Inferior parietal cortex (tissue), 1 donor: ENCODE data around the gene PTCD3.

Source experiments
- DNase-seq: peaks from one replicate; pipeline ENCODE4 v3.0.0-alpha.2; 2016; ENCODE audit errors: extremely low spot score

The PTCD3 gene

GRCh38 chr2:86143926-86144685 is 38.1 kb downstream of the PTCD3 start:
- DNase-seq = no peak

DNA sequence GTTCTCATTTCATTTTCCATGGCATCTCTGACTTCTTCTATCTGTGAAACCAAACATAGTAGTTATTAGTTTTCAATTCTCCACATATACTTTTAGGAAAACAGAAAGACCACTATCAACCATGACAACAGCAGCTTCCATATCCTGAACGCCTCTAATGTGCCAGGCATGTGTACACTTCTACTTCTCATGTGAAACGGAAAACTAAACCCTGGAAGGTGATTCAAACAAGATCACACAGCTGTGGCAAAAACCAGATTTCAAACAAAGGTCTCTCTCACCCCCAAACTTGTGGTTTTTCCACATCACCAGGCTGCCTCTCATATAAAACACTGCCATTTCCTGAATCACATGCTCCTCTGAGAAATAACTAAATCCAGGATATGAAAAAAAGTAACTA is 41.8 kb downstream of the PTCD3 start:
- no peak for DNase-seq

DNA sequence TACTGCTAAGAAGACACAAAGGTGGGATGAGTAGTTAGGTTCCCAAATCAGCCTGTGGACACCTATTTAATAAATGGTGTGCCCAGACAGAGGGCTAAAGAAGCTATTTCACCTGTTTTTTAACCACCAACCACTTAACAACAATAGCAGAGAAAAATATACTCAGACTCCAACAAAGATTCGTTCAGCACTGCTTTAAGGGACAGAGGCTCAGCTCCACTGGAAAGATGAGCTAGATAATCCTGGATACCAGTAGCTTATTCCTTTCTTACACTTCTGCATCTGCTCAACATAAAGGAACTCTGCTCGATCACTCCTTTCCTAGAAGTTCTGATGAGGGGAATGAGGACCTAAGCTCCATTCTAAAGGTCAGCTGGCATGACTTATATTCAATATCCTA is 44.5 kb downstream of the PTCD3 start:
- no peak for DNase-seq

GRCh38 chr2:86157009-86157556 is 51.0 kb downstream of the PTCD3 start:
- no peak for DNase-seq

DNA sequence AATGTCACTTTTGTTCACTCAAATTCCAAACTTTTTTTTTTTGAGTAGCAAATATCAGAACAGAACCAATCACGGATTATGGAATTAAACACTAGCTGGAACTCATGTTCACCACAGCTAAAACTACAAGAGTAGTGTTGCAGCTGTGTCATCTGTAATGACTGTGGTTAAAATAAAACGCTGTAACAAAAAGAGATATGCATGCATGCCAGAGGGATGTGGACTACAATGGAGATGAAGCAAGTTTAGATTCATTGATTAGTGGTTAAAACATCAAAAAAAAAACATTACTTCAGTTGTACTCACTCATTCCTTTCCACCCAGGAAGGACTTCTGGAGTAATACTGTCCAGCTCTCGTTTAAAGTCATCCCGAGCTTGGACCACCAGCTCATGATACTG is 52.3 kb downstream of the PTCD3 start:
- DNase-seq = no peak

DNA sequence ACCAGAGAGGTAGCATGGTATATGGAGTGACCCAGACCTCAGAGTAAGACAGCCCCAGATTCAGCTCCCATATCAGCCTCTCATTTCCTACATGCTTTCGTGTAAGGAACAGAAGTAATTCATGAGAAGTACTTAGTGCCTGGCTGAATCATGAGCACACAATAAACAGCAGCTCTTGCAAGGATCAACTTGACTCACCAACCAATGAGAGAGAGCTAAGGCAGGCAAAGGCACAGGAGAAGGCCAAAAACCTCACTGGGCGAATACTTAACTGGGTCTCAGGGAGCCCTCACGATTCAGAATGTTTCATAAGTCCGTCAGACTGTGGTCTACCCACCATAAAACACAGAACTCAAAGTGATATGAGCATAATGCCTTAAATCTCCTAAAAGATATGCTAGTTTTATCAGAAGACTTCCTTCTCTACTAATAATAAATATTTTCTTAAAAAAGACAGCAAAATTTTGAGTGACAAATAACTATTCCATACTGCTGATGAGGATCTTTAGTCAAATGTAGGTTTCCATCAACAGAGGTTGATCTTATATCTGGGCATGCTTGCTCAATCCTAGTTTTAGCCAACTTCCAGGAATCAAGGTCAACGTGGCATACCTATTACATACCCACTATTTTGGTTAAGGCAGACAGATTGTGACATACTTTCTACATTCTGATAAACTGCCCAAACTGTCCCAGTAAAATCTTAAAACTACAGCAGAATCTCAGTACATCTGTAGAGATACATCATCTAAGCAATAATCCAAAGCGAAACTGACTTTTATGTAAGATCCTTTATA is 54.3 kb downstream of the PTCD3 start:
- no peak for DNase-seq

DNA sequence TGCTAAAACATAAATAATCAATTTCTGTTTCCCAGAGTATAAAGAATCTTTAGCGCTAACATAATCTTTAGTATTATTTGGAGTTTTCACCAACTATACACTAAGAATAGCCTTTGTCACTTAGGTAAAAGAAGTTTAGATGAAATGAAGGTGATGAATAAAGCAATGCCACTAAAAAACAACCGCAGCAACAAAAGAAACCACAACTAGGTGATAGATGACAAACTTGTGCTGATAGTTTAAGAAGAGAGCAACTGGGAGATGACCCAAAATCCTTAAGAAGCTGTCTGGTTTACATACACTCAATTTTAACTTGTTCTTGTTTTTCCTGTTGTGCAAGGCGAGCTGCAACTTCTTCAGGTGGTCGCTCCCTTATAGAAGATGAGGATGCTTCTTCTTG is 64.4 kb downstream of the PTCD3 start:
- no peak for DNase-seq

DNA sequence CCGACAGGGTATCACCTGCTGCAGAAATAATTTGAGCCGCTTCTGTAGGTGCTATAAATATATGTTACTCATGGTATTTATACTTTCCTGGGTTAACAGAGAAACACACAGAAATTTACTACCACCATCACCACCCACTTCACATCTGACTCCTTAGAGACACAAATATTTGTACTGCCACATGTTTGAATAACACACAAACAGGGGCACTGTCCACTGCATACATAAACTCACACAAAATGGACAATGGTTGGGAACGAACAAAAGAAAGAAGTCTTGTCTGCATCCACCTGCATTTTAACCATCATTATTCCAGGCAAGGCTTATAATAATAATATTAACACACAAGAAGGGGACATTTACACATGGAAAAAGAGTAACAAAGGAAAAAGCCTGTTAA is 65.3 kb downstream of the PTCD3 start:
- no peak for DNase-seq

DNA sequence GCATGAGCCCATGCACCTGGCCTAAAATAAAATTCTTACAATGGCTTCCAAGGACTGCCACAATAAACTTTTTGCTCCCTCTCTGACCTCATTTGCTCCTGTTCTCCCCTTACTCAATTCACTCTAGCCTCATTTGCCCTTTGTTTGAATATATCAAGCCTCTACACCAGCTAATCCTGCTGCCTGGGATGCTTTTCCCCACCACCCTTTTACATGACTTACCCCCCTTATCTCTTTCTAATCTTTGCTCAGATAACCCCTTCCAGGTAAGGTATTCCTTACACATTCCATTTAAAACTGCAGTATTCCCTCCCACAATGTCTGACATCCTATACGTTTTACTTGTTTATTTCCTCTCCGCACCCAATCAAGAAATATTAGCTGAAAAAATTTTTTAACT is 66.6 kb downstream of the PTCD3 start:
- DNase-seq = no peak

GRCh38 chr2:86174445-86174844 is 68.4 kb downstream of the PTCD3 start:
- DNase-seq = no peak

DNA sequence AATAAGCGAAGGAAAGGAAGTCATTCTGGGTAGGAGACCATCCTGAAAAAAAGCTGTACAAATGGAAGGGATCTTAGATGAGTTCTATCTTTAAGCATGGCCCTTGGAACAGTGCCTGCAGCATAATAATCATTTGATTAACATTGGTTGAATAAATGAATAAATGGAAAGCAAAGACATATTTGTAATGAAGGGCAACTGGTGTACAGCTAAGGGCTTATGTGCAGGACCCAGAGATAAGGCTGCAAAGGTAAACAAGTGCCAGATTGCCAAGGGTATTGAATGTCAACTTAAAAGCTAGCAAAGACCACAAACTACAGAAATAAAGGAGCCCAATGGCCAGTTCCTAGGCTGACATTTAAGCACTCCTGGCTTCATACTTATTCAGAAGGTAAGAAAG is 69.8 kb downstream of the PTCD3 start:
- no peak for DNase-seq

DNA sequence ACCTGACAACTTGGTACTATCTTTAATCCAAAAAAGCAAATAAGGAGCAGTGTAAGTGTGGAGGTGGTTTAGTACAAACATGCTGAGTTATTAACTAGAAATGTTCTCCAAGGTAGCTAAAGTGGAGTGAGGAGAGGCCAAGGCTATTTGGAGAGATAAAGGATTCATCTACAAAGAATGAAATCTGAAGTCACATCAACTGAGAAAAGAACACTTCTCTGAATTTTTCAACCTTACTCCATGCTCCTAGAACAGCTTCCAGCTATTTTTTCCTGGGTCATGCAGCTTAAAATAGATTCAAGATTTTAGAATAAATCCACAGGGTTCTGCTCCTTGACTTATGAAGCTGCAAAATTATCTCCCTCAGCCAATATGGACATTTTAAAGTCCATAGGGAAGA is 70.6 kb downstream of the PTCD3 start:
- no peak for DNase-seq

DNA sequence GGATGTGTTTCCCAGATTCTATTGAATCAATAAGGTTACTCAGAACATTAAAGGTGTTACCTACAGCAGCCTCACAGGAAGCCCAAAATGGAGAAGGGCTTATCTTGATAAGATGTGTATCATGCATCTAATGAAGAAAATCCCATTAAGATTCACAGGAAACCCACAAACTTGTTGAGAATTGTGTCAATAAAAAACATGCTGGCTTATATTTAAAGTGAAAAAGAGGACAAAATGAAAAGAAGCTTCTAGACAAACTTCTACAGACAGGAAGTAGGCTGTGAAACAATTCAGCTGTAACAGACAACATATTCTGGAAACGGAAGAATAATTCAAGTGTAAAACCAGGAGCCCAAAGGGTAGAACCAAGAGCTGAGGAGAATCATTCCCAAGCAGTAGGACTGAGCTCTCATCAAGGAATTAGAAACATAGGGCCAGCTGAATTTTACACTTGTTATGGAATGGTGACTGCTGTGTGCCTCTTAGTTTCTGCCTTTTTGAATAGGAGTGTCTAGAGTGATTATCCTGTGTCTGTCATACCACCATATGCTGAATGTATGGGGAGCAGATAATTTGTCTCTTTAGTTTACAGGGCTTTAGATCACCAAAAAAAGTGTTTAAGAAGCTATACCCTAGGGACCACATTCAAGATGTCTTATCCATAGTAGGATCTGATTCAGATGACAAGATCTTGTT is 79.6 kb downstream of the PTCD3 start:
- DNase-seq = no peak

- no peak for DNase-seq
Measured at GRCh38 chr2:86186431-86186830, 80.4 kb downstream of the PTCD3 start.

- no peak for DNase-seq
Measured at GRCh38 chr2:86189782-86190416, 83.9 kb downstream of the PTCD3 start.
